Activated naive CD4-positive, alpha-beta T cell treated with Interleukin-2 at 50 U/mL for 16 hours (primary cell): Measurements from ENCODE around the gene LTV1.
"Not testable (repeated sequence)": the region's sequence is repeated elsewhere in the genome, so short reads cannot be mapped to it uniquely, and the experiment has no call there.

Source experiments
- DNase-seq: peaks from one replicate; pipeline ENCODE4 v3.0.0-alpha.2; 2020

Gene LTV1, protein sequence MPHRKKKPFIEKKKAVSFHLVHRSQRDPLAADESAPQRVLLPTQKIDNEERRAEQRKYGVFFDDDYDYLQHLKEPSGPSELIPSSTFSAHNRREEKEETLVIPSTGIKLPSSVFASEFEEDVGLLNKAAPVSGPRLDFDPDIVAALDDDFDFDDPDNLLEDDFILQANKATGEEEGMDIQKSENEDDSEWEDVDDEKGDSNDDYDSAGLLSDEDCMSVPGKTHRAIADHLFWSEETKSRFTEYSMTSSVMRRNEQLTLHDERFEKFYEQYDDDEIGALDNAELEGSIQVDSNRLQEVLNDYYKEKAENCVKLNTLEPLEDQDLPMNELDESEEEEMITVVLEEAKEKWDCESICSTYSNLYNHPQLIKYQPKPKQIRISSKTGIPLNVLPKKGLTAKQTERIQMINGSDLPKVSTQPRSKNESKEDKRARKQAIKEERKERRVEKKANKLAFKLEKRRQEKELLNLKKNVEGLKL

DNA sequence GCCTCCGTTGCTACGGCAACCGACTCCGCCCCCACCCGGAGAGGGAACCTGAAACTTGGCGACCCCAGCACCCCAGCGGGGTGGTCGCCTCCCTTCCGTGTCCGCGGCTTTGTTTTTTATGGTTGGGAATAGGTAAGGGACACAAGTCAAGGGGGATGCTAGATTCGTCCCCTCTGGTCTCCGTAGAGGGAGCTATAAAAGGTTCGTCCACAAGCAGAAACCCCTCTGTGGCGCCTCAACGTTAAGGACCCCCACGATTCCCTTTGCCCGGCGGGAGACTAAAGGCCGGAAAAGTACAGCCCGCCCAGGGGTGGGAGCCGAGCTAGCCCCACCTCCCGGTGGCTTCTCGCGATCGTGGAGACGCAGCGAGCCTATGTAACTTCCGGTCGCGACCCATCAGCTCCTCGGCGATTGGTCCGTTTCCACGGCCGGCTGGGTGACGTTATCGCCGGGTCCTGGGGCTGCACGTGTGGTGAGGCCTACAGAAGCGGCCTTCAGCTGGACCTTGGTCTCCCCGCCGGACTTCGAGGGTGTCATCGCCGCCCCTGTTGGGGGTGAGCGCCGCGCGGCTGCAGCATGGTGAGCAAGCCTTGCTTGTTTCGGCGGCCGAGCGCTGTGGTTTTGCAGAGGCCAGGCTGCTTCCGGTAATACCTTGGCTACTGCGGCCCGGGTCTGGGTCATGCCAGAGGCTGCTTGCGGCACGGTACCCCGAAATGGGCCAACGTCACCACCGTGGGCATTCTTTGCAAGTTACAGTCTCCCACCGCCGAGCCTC, at the start of gene LTV1:
Gene LTV1 (plus strand): TSS at position 437 of the 775 bp plus-strand sequence. CDS start 140 bp downstream, at position 577.
- DNase-seq: peak; percentile 93

DNA sequence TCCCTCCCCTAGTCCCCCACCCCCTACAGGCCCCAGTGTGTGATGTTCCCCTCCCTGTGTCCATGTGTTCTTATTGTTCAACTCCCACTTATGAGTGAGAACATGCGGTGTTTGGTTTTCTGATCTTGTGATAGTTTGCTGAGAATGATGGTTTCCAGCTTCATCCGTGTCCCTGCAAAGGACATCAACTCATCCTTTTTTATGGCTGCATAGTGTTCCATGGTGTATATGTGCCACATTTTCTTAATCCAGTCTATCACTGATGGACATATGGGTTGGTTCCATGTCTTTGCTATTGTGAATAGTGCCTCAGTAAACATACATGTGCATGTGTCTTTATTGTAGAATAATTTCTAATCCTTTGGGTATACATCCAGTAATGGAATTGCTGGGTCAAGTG, 46.6 kb upstream of the LTV1 start:
- not testable (repeated sequence) for DNase-seq

DNA sequence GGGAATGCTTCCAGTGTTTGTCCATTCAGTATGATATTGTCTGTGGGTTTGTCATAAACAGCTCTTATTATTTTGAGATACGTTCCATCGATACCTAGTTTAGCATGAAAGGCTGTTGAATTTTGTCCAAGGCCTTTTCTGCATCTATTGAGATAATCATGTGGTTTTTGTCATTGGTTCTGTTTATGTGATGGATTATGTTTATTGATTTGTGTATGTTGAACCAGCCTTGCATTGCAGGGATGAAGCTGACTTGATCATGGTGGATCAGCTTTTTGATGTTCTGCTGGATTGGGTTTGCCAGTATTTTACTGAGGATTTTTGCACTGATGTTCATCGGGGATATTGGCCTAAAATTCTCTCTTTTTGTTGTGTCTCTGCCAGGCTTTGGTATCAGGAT, 44.7 kb upstream of the LTV1 start:
- not testable (repeated sequence) for DNase-seq

DNA sequence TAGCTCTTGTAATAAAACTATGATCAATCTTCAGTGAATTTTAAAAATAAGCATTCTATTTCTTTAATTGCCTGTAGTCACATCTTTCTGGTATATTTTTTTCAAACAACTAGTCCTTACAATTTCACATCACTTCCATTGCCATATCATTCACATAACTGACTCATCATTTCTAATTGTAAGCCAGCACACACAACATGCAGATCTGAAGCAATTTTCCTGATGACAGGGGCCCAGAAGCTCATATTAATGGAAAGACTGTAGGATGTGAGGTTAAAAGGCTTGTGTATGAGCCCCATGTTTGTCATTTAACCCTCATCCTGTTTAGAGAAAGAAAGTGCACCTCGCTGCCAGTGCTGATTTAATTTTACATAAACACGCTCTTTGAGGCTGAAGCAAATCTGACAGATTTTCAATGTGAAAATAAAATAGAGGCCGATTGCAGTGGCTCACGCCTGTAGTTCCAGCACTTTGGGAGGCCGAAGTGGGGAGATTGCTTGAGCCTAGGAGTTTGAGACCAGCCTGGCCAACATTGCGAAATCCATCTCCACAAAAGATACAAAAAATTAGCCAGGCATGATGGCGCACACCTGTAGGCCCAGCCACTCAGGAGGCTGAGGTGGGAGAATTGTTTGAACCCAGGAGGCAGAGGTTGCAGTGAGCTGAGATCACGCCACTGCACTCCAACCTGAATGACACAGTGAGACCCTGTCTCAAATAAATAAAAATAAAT, 40.1 kb upstream of the LTV1 start:
- no peak for DNase-seq

DNA sequence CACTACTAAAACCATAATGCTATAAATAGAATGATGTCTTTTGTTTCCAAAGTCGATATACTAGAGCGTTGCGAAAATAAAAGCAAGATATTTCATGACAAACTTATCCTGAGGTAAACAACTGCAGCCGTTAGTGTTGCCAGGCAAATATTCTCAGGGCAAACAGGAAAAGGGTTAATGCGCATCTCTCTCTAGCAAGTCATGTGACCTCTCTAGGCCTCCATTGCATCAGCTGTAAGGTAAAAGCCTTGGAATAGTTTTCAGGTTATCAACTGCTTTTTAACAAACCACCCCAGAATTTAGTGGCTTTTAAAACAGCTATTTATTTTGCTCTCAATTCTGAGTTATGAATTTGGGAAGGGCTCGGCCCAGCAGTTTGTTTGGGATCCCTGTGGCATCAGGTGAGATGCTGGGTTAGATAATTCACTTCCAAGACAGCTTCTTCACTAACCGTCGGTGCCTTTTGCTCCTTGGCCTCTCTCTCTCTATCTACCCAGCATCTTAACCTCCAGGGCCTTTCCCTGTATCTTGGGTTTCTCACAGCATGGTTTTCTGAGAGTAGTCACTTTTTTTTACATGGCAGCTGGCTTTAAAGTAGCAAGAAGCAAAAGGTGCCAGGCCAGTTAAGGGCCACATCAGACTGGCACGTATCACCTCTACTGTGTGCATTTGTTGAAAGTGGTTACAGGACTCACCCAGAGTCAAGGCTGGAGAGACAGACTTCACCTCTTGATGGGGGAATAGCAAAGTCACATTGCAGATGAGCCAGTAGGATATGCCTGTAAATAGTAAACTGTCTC, 39.2 kb upstream of the LTV1 start:
- DNase-seq: no peak

DNA sequence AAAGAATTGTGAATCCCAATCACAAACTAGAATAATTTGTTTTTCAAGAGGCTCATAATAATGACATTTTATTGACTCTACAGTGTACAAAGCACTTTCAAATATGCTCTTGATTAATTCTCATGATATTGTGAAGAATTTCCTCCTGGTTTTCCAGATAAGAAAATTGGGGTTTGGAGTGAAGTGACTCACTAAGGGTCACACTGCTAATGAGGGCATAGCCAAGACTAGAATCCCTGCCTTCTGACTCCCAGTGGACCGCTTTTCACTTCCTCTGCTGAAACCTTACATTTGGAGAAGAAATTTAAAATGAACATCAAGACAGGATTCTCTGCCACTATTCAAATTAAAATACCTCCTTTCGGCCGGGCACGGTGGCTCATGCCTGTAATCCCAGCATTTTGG, 38.3 kb upstream of the LTV1 start:
- no peak for DNase-seq

DNA sequence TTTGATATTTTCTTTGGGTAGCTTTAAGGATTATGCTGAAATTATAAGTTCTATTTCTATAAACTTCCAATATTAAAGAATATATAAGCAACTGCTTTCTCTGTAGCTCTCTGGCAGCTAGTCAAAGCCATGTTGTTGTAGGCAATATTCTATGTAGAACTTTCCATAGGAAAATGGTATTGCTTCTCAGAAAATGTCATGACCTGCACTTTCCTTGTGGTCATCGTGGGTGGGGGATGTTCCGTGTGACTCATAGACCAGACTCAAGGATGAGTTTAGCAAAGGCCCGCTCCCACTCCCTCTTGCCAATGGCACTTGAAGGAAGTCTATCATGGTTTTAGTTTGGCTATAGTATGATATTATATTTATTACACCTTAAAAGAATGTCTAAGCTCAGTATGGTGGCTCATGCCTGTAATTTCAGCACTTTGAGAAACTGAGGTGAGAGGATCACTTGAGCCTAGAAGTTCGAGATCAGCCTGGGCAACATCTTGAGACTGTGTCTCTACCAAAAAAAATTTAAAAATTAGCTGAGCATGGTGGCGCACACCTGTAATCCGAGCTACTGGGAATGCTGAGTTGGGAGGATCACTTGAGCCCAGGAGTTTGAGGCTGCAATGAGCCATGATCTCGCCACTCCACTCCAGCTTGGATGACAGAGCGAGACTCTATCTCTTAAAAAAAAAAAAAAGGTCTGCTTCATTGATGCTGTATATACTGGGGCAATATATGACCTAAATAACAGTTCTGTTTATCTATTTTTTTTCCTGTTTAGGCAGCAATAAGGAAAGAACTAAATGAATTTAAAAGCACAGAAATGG, 36.6 kb upstream of the LTV1 start:
- DNase-seq: peak; percentile 88

DNA sequence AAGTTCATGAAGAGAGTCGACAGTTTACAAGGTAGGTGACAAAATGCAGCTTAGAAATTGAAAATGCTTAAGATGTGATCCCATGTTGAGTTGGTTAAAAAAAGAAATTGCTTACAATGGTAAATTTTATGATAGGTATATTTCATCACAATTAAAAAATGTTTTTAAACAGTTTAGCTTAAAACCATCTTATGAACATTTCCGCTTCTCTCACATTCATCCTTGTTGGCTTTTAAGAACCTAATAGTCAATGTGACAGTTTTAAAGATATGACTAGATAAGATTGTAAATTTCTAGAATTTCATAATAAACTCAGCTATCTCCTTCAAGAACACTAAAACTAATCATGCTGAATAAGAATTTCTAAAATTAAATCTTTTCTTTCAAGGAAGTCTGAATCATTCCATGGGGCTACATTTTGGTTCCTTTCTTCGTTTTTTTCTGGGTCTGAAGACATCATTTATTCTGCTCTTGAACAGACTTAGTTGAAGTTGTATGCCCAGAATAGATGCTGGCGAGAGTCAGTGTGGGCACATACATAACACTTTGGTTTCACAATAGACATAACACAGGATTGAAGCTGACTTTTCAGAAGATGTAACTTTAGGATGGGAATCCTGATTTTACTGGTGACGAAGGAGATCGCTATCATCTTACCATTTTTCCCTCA, 35.9 kb upstream of the LTV1 start:
- DNase-seq: peak; percentile 9

DNA sequence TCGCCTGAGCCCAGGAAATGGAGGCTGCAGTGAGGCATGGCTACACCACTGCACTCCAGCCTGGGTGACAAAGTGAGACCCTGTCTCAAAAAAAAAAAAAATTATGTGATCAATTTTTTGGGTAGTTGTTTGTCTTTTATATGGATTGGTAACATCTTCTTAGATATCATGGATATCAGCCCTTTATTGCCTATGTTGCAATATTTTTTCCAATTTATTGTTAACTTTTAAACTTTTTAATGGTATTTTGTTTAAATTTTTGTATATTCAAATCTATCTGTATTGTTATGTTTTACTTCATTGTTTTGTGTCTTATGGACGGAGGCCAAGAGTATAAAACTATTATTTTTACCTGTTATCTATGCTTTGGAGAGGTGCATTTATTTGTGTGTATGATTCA, 32.4 kb upstream of the LTV1 start:
- DNase-seq: no peak

DNA sequence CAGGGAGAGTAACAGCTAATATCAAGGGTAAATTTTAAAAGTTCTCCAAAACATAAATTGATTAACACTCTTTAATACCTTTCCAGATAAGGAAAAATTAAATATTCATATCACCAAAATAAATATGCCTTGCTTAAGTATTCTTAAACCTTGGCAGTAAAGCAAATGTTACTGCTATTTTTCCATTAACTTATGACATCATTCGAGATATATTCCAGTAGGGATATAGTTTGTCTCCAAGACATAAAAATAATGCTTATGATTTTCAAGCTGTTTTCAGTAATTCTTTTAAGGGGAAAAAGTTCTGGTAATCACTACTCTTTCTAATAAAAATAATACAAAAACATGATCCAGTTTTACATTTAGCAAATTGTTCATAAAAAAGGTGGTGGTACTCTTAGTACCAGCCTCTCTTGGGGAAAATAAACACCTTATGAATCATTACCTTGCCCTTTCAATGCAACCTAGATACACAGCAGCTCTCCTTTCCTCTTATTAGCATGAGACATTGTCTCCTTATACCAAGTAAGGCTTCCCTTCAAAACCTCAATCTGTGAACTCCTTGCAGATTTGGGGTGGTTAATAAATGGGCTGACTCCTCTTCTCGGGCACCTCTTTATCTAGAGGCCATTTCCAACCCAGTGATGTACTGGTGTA, 31.5 kb upstream of the LTV1 start:
- no peak for DNase-seq

DNA sequence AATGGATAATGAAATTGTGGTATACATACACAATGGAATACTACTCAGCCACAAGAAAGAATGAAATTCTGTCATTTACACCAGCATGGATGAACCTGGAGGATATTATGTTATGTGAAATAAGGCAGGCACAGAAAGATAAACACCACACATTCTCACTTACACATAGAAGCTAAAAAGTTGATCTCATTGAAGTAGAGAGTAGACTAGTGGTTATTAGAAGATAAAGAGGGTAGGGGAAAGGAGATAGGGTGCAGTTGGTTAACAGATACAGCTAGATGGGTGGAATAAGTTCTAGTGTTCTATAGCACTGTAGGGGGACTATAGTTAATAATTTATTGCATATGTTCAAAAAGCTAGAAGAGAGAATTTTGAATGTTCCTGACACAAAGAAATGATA, 25.5 kb upstream of the LTV1 start:
- no peak for DNase-seq

DNA sequence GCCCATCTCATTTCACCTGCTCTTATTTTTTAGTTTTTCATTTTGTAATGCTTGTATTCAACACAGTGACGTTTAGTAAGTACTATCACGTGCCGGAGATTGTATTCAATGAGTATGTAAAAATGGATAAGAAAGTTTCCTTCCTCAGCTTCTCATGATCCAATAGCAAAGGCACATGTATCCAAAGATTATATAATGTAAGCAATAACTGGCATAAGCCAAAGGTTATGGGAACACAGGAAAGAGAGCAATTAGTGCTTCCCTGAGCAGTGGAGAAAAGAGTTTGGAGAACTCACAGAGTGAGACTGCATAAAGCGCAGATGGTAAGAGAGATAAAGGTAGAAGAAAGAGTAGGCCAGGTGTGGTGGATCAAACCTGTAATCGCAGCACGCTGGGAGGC, 21.8 kb upstream of the LTV1 start:
- no peak for DNase-seq

DNA sequence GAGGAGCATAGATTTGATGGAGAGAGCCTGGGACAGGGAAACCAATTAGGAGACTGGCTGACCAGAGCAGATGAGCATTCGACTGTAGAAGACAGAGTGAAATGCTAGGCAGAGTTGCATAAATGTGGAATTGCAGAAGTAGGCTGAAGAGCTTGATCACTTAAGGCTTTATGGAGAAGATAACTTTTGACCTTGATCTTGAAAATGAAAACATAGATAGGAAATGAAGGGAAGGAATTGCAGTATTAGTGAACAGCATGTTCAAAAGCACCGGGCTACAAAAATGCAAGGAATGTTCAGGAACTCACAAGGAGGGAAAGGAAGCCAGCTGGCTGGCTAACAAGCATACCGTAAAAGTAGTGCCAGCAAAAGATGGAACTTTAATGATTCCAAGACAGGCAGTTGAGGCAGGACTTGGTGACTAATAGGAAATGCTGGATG, 20.5 kb upstream of the LTV1 start:
- DNase-seq: no peak

DNA sequence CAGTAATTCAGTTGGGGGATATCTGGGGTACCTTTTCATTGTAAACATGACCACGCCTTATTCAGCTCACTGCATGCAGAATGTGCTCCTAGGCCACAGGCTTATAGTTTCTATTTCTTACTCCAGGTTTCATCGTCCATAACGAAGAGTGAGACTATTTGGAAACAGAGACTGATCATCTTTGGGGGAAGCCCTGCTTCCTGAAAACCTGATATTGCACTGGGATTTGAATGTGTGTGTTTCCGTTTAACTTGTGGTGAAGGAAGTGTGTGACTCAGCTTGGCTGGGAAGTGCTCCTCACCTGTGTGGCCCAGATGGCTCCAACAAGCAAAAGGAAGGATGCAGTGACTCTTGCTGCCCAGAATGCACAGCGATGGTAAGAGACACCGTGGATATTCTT, 19.6 kb upstream of the LTV1 start:
- DNase-seq: no peak

DNA sequence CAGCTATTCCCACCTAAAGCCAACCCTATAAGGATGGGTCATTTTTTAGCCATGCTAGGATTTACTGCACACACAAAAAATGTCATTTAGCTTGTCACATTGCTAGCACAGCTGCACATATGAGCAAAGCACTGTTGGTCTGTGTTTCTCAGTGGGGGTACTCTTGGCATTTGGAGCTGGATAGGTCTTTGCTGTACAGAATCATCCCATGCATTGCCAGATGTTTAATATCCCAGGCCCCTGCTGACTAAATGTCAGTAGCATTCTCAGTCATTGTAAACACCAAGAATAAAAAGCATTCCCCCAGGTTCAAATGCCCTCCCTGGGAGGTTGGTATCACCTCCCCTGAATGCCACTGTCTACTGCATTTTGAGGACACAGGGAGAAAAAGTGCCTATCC, 14.6 kb upstream of the LTV1 start:
- DNase-seq: no peak

DNA sequence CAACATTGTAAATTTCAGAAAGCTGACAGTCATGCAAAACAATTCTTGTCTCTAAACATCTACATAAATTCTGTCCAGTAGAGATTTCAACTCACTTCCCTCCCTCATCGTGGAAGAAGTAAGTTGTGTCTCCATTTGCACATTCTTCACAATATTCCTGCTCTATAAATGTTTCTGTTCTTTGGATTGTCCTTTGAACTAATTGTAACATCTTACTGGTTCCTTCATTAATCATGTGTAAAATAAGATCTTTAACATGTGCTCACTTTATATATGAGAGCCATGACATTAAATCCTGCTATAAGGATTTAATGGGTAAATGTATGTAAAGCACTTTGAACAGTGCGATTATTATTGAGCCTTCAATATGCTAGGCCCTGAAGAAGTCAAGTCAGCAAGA, 7.0 kb upstream of the LTV1 start:
- DNase-seq: no peak

DNA sequence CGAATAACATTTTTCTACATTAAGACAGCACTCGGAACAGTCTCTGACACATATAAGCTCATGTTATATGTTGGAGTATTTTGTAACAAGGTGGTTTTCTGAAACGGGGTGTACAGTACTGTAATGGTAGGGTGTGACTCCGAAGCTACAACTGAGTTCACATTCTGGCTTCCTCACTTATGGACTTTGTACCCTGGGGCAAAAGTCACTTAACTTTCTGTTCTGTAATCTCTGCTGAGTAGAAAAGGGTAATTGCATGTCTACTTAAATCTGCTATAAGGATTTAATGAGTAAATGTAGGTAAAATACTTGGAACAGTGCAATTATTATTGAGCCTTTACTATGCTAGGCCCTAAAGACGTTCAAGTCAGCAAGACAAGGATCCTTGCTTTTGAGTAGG, 4.7 kb upstream of the LTV1 start:
- DNase-seq: no peak

DNA sequence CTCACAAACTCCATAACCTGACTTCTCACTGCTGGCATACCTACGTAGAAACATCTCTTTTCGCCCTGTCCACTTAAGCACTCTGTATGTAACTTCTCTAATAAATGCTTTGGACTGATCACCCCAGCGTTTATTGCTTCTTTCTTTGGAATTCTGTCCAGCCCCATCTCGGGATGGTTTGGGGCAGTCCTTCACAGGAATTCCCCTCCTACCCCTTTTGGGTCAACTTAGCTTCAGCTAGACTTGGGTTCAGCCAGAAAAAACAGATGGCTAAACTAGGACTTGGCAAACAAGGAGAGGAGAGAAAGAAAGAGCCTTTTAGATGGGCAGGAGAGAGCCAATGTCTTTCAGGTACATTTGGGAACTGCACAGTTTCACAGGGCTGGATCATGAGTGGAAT, 3.9 kb upstream of the LTV1 start:
- DNase-seq: no peak

DNA sequence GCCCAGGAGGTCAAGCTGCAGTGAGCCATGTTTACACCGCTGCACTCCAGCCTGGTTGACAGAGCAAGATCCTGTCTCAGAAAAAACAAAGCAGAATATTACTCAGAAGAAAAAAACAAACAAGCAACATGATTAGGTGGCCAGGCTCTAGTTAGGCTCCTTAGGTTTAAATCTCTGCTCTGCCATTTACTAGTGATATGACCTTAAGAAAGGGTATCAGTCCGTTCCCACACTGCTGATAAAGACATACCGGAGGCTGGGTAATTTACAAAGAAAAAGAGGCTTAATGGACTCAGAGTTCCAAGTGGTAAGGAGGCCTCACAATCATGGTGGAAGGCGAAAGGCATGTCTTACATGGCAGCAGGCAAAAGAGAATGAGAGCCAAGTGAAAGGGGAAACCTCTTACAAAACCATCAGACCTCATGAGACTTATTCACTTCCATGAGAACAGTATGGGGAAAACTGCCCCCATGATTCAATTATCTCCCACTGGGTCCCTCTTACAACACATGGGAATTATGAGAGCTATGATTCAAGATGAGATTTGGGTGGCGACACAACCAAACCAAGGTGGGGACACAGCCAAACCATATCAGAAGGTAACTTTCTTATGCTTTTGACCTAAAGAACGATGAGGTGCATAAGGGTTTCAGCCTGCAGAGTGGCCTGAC, 2.4 kb upstream of the LTV1 start:
- DNase-seq: no peak

DNA sequence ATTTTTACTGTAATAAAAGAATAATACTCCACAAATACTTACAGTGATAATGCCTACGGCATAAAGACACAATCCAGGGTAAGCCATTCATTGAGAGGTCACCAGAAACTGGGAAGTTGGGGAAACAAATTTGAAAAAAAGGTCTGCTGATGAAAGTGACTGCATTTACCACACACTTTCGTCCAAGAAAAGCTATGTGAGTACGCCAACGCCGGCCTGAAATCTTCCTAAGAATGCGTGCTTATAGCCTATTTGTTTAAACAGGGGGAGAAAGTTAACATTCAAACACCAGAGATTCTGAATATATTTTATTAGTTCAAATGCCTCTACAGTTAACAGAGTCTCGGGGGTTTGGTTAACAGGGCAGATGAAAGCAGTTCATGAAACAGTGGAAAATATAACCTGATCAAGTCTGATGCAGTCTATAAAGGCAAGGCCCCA, 657 bp upstream of the LTV1 start:
- no peak for DNase-seq
